Stimulated activated CD8-positive, alpha-beta memory T cell treated with anti-CD3 and anti-CD28 coated beads, Interleukin-7, amount 100 ng/mL, for 48 hours (primary cell): ENCODE data around the gene HTT.

ENCODE experiments used
- DNase-seq, 2 donors: peaks; one replicate each; pipeline ENCODE4 v3.0.0-alpha.2; 2020; ENCODE audit warnings: low read depth in 1 of 2; ENCODE audit errors: extremely low read depth in 1 of 2

Gene HTT

GRCh38 chr4:3257556-3258482 is 183.3 kb downstream of the HTT start:
- no peak for DNase-seq

DNA sequence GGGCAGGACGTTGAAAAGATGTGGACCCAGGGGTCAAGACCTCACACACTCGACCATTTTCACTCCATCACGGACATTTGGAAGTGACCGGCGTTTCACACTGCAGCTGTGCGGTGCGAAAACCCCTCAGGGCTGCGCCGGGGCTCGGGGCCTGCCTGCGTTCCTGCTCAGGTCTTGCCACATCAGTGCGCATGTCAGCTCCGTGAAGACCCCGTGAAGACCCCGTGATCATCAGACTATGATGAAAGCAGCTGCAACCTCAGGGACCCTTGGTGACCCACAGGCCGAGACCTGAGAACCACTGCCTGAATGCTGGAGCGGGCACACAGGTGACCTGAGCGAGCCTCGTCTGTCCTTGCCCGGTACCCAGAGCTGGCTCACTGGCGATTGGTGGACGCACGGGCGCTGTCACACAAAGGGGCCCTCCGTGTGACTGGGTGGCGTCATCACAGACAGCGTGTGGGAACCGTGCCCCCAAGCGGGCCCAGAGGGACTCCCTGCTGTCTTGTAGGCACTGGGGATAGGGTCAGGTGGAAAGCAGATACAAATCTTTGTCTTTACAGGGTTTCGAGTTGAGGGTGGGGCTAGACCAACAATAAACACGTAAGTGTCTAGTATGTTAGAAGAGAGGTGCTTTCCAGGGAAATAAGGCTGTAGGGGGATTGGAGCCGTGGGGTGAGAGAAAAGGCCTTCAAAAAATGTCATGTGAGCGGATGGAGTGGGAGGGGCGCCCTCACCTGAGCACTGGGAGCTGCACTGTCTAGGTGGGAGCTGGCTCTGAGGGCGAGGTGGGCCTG is 187.1 kb downstream of the HTT start:
- no peak for DNase-seq

GRCh38 chr4:3262208-3263052 is 187.9 kb downstream of the HTT start:
- DNase-seq: no peak

GRCh38 chr4:3263053-3263875 is 188.8 kb downstream of the HTT start:
- no peak for DNase-seq

GRCh38 chr4:3263876-3264193 is 189.4 kb downstream of the HTT start:
- DNase-seq: no peak

DNA sequence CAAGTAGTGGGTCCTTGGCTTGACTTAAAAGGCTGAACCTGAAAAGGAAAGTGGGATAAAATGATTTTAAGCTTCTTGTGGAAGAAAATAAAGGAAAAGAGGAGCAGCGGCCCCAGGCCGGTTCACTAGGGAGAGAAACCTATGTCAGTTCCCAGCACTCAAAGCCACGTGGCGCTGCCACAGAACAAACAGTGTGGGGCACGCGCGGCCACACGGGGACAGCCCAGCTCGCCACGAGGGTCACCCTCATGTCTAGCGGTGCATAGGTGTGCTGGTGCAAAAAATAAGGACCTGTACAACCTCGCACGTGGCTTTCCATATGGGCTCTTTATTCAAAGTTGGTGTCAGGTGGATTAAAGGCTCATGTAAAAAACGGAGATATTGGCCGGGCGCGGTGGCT is 191.6 kb downstream of the HTT start:
- no peak for DNase-seq

DNA sequence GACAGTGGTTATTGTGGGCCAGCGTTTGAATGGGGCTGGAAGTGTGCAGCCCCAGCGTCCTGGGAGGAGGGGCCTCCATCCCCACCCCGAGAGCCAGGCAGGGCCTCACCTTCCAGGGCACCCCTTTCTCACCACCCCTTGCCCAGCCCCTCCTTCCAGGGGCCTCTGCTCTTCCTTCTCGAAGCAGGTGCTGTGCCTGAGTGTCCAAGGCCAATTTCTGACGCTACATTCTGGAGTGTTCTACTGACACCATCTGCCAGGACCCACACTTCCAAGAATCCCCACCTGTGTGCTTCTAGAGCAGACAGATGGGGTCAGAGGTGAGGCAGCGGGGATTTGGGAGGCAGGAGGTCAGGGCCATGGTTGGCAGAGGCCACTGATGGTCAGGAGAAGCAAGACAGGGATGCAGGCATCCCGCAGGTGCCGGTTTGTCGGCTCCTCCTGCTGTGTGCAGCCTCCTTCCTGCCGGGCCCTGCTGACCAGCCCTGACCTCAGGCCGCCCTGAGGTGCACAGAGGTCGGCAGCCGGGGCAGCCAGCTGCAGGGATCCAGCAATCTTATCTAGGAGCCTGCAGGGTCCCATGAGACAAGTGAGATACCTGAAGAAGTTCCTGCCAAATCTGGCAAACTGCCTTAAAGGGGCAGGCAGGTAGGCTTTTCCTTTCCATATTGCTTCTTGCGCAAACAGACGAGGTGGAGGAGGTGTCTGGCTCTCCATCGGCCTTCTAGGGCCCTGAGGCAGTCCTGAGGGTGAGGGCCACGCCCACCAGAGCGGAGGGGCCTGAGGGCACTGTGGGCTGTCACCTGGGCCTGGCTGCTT is 193.3 kb downstream of the HTT start:
- no peak for DNase-seq

DNA sequence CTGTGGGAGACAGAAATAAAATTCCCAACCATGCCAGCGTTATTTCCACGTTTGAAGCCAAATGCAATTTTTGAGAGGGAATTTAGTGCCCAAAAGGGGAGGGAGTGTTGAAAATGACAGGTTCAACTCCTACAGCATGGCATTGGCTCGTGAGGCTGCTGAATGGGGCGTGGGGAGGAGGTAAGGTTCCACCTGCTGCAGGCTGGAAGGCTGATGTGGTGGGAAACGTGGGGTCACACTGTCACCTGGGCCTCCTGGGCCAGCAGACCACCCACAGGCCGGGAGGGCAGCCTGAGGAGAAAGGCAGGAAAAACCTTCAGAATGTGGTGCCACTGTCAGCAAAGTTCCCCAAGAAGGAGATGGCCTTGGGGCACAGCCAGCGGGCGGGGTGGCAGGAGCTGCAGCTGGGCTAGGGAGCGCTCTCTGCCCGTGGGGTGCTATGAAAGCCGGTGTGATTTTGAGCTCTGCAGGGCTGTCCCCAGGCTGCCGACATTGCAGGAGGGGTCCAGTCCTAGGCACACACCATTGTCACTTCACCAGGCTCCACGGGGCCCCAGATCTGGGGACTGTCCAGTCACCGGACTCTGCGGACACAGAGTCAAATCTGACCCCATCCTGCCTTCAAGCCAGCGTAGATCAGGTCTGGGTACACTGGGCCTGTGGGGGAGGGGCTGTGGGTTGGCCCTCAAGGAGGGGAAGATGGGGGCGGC is 194.1 kb downstream of the HTT start:
- no peak for DNase-seq

DNA sequence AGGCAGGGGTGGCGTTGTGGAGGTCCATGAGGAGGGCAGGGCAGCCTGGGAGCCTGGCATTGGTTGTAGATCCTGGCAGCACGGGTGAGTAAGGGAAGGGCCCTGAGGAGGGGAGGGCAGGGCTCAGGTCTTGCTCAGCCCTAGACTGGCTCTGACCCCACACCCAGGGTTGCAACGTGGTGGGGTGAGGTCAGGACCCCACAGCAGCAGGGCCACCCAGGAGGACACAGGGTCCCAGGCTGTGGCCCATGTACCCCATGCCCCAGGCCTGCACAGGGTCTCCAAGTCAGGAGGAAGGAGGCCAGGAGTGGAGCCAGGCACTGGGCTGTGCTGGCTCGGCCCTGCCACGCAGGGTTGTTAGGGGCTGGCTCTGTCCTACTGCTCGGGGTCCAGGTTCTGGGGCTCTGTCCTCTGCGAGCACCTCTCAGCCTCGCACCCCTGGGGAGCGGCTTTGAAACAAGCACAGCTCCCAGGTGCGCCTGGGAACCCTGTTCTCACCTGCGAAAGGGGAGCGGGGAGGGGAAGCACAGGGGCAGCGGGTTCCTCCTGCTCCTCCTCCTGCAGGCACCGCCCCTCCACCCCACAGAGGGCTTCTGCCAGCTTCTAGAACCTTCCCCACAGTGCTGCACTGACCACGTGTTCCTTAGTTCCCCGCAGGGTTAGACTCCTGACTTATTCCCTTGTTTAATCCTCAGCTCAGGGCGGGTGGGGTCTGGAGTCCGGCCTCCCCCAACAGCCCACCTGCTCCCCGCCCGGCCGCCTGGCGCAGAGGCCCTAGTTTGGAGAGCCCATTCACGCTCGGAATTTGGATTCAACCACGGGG is 194.8 kb downstream of the HTT start:
- DNase-seq: no peak

DNA sequence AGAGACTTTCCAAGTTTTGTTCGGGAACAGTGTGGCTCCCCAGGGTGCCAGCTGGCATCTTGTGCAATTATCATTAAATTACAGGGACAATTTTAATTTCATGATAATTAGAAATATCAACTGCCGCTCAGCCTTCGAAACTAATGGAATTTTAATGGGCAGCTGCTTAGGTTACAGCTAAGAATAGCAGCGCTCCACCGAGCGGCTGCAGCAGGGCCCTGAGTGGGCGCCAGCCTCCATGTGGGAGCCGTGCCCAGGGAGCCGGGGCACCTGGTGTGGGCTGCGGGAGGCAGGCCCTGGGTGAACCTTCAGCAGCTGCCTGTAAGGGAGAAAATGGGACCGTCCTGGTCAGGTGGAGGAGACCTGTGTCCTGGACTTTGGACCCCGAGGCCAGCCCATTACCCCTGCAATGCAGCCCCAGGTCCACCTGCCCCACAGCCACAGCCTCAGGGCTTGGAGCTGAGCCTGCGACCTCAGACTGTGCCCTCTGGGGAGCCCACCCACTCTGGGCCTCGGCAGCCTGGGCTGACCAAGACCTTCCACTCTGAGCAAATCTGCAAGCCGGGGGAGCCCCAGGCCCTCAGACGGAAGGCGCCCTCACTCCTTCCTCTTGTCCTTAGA is 195.6 kb downstream of the HTT start:
- DNase-seq: no peak

DNA sequence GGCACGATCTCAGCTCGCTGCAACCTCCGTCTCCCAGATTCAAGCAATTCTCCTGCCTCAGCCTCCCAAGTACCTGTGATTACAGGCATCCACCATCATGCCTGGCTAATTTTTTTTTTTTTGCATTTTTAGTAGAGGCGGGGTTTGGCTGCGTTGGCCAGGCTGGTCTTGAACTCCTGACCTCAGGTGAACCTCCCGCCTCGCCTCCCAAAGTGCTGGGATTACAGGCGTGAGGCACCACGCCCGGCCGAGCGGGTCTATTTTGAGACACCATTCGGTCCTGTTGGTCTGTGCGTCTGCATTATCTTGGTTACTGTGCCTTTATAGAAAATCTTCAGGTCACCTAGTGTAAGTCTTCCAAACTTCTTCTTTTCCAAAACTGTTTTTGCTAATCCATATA is 196.7 kb downstream of the HTT start:
- DNase-seq: no peak

DNA sequence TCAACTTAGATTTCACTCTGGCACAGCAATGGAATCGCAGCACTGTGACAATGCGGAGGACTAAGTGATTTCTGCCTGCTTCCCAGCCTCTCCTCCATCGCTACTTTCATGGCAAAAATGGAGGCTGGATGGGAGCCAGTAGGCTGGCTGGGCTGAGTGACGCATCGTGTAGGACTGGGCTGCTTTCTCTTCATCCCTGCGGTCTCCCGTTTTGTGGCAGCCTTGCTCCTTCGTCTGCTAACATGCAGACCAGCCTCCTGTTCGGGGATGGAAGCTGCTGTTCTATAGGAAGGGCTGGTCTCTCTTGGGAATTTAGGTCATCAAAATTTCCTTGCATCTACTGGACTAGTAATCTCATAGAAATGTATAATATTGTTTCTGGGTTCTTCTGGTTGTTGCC is 202.5 kb downstream of the HTT start:
- DNase-seq: no peak

- DNase-seq: no peak
Observed at GRCh38 chr4:3280466-3280865, 206.0 kb downstream of the HTT start.

DNA sequence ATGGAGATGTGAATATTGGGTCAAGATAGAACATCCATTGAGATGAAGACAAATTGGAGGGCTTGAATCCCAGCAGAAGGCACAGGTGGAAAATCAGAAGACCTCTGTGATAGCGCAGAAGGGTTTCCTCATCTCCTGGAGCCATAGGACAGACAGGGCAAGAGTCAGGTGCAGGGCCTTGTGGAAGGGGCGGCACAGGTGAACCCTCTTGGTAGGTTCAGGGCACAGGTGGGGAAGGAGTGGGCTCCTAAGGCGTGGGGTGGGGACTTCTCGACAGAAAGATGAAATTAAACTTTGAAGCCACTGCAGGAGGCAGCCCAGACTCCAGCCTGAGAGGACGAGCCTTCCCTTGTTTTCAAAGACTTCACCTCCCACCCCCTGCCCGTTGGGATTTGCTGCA is 209.0 kb downstream of the HTT start:
- no peak for DNase-seq

DNA sequence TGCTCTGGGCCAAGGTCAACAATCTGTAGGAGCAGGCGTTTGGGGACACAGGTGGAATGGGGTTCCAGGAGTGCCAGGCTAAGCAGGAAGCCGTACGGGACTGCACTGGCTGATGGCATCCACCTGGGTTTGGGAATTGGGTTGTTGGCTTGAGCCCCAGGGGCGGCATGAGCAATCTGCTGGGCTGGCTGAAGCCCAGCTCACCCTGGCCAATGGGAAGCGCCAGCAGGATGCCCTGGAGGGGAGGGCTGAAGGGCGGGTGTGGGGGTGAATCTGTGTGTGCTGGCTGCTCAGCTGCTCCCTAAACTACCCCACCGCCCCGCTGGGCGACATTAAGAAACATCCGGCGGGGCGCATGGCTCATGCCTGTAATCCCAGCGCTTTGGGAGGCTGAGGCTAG is 209.4 kb downstream of the HTT start:
- no peak for DNase-seq

DNA sequence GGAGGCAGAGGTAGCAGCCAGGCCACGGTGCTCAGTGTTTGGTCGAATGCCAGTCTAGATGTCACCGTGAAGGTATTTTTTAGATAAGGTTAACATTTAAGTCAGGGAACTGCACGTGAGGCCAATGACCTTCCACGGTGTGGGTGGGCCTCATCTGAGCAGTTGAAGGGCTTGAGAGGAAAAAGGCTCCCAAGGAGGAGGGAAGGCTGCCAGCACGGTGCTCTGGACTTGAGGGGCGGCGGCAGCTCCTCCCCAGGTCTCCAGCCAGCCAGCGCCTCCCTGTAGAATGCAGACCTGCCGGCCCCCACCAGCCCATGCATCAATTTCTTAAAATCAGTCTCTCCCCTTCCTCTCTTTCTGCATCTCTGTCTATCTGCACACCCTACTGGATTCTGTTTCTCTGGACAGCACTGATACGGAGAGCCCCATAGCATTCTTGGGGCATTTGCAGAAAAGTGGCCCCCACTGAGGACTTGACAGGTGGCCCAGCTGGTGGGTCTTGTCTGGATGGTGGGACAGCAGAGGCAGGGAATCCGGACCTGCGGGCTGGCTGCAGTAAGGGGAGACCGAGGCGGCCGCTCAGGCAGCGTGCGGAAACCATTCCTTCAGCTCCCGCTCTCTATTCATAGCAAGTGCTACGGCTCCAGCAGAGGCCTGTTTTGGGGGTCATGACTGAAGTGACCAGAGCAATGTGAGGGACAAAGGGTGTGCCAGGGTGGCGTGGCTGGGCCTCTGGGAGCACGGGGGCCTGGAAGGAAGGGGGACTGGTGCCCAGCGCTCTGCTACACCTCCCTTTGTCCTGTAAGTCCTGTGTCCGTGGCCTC is 210.5 kb downstream of the HTT start:
- DNase-seq: no peak
